Activated CD4-positive, alpha-beta T cell treated with anti-CD3 and anti-CD28 coated beads, Interleukin-2, amount 10 ng/mL, durations not matched to agents 7 days and 5 days (primary cell): ENCODE measurements around the gene DGKB. TPM values are rescaled to one million over a fixed set of nuclear protein-coding genes. Genes with fewer than 3 reads are reported as not detected.

ENCODE experiments used
- CTCF ChIA-PET: fragments of 350-600 bp; sonication (Branson Sonifier 250); formaldehyde crosslinking; loops from one replicate; lab custom pipeline; 2021; ENCODE audit warnings: antibody characterized with exemption; lab: Charles Lee
- POLR2A ChIA-PET: fragments of 350-600 bp; sonication (Branson Sonifier 250); formaldehyde crosslinking; loops from one replicate; lab custom pipeline; 2021; ENCODE audit warnings: antibody characterized with exemption; lab: Charles Lee
- DNase-seq: peaks from one replicate; pipeline ENCODE4 v3.0.0-alpha.2; 2020
- H3K27ac Mint-ChIP-seq: one replicate; pipeline ENCODE4 v1.8.0; 2021; ENCODE audit warnings: mild to moderate bottlenecking, moderate library complexity, mixed read lengths
- H3K27me3 Mint-ChIP-seq: one replicate; pipeline ENCODE4 v1.8.0; 2021; ENCODE audit warnings: mixed read lengths
- H3K36me3 Mint-ChIP-seq: one replicate; pipeline ENCODE4 v1.8.0; 2021; ENCODE audit warnings: low read depth, mixed read lengths
- H3K4me1 Mint-ChIP-seq: one replicate; pipeline ENCODE4 v1.8.0; 2021; ENCODE audit warnings: mixed read lengths
- H3K4me3 Mint-ChIP-seq: one replicate; pipeline ENCODE4 v1.8.0; 2021; ENCODE audit warnings: mild to moderate bottlenecking, moderate library complexity, mixed read lengths
- H3K9me3 Mint-ChIP-seq: one replicate; pipeline ENCODE4 v1.8.0; 2021; ENCODE audit warnings: mixed read lengths
- total RNA-seq, 2 experiments: library from RNA; stranded (reverse); gene quantifications; one replicate each; pipeline ENCODE4 v1.2.3, GENCODE V29; 2021

Gene DGKB
- total RNA-seq, 2 experiments from 2014 or later, result not detected

GRCh38 chr7:14381936-14382335 lies 520.6 kb downstream of the DGKB start:
- Mint-ChIP-seq H3K4me3 (no peak overlapping the region), H3K36me3 (no peaks in the 10 kb centered on the region), H3K9me3 (peaks cover 4% of the 10 kb centered on the region), H3K27ac (no peak overlapping the region), H3K4me1 (no peaks in the 10 kb centered on the region), H3K27me3 (no peaks in the 10 kb centered on the region)
- no peak for DNase-seq
- ChIA-PET POLR2A (no interaction called here), CTCF (no interaction called here)

GRCh38 chr7:14381306-14381705 lies 521.2 kb downstream of the DGKB start:
- POLR2A ChIA-PET, result no interaction called here
- no peaks in the 10 kb centered on the region for H3K36me3 Mint-ChIP-seq
- no peak overlapping the region for H3K27ac Mint-ChIP-seq
- H3K4me3 Mint-ChIP-seq, result no peak overlapping the region
- H3K4me1 Mint-ChIP-seq, result no peaks in the 10 kb centered on the region
- H3K9me3 Mint-ChIP-seq, result peaks cover 3% of the 10 kb centered on the region
- no peaks in the 10 kb centered on the region for H3K27me3 Mint-ChIP-seq
- no peak for DNase-seq
- CTCF ChIA-PET, result no interaction called here

DNA sequence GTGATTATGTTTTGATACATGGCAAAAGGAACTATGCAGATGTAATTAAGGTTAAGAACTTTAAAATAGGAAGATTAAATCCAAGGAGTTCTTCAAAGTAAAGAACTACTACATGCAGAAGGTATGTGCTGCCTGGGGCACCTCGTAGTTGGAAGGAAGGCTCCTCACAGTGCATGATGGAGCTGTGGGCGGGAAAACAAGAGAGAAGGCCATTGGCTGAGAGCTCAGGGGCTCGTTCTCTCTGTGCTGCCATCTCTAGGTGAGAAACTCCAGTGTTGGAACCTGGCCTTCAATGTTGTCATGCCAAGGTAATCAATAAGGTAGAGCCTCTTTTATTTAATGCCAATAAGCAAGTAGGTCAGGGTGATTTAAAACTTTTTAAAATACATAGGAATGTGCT lies 521.7 kb downstream of the DGKB start:
- POLR2A ChIA-PET, result no interaction called here
- H3K9me3 Mint-ChIP-seq, result peaks cover 3% of the 10 kb centered on the region
- H3K4me1 Mint-ChIP-seq, result no peaks in the 10 kb centered on the region
- CTCF ChIA-PET, result no interaction called here
- no peak for DNase-seq
- H3K27ac Mint-ChIP-seq, result no peak overlapping the region
- H3K4me3 Mint-ChIP-seq, result no peak overlapping the region
- H3K27me3 Mint-ChIP-seq, result no peaks in the 10 kb centered on the region
- H3K36me3 Mint-ChIP-seq, result no peaks in the 10 kb centered on the region

- Mint-ChIP-seq H3K36me3 (no peaks in the 10 kb centered on the region), H3K27me3 (no peaks in the 10 kb centered on the region), H3K4me1 (no peaks in the 10 kb centered on the region), H3K27ac (no peak overlapping the region), H3K9me3 (peaks cover 5% of the 10 kb centered on the region), H3K4me3 (no peak overlapping the region)
- CTCF ChIA-PET, result interaction anchor here (0.5 kb wide), 1 partner anchor 224 kb away, joined by 4 read pairs; no protein-coding TSS in a partner anchor
- no peak for DNase-seq
- POLR2A ChIA-PET, result no interaction called here
These were observed 524.8 kb downstream of the DGKB start for GRCh38 chr7:14377646-14378266.

- H3K4me3 Mint-ChIP-seq, result no peak overlapping the region
- H3K27me3 Mint-ChIP-seq, result no peaks in the 10 kb centered on the region
- no peaks in the 10 kb centered on the region for H3K36me3 Mint-ChIP-seq
- DNase-seq, result no peak
- H3K4me1 Mint-ChIP-seq, result no peaks in the 10 kb centered on the region
- CTCF ChIA-PET, result no interaction called here
- POLR2A ChIA-PET, result no interaction called here
- peaks cover 2% of the 10 kb centered on the region for H3K9me3 Mint-ChIP-seq
- H3K27ac Mint-ChIP-seq, result no peak overlapping the region
These were observed 525.8 kb downstream of the DGKB start for GRCh38 chr7:14376711-14377110.

DNA sequence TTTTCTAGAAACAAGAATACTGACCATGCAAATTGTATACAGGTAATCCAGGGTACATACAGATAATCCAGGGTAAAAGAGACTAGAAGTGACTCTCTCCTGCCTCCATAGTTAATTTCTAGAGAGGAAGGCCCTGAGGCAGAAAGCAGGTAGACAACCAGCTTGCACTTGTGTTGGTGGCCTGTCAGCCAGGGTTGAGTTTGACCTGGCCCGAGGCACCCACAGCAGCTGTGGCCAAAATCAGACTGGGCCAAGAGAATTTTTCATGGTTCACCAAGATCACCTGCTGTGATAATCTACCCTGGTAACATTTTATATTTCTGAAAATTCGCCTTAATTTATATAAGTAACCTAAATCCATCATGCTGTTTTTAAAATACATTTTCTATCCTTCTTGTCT lies 526.6 kb downstream of the DGKB start:
- Mint-ChIP-seq H3K27ac (no peak overlapping the region), H3K4me3 (no peak overlapping the region), H3K36me3 (no peaks in the 10 kb centered on the region), H3K9me3 (peaks cover 2% of the 10 kb centered on the region), H3K27me3 (no peaks in the 10 kb centered on the region), H3K4me1 (no peaks in the 10 kb centered on the region)
- DNase-seq, result no peak
- ChIA-PET POLR2A (no interaction called here), CTCF (no interaction called here)

DNA sequence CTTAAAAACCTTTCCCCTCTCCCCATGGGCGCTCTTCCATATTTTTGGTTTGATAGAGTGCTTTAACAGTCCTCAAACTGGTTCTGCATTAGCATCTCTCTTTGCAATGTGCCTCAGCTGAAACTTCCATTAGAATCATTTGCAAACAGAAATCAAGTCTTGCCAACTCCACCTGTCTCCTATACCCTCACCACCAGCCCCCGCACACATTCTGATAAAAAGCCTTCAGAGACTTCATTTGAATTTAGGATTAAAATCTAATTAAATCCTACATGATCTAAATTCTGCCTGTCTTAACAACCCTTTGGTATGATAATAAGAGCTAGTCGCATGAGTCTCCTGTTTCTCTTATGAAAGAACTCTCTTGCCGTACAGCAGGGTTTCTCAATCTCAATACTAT lies 528.2 kb downstream of the DGKB start:
- no peaks in the 10 kb centered on the region for H3K27me3 Mint-ChIP-seq
- ChIA-PET POLR2A (no interaction called here), CTCF (no interaction called here)
- no peaks in the 10 kb centered on the region for H3K4me1 Mint-ChIP-seq
- H3K36me3 Mint-ChIP-seq, result no peaks in the 10 kb centered on the region
- DNase-seq, result no peak
- no peak overlapping the region for H3K27ac Mint-ChIP-seq
- H3K4me3 Mint-ChIP-seq, result no peak overlapping the region
- peaks cover 2% of the 10 kb centered on the region for H3K9me3 Mint-ChIP-seq

- Mint-ChIP-seq H3K27me3 (no peaks in the 10 kb centered on the region), H3K4me3 (no peak overlapping the region), H3K27ac (no peak overlapping the region), H3K9me3 (peaks cover 11% of the 10 kb centered on the region), H3K36me3 (no peaks in the 10 kb centered on the region), H3K4me1 (no peaks in the 10 kb centered on the region)
- ChIA-PET POLR2A (no interaction called here), CTCF (no interaction called here)
- DNase-seq, result no peak
These were observed 534.3 kb downstream of the DGKB start for GRCh38 chr7:14368285-14368684.

GRCh38 chr7:14351167-14351566 lies 551.4 kb downstream of the DGKB start:
- H3K36me3 Mint-ChIP-seq, result no peaks in the 10 kb centered on the region
- CTCF ChIA-PET, result no interaction called here
- no peak overlapping the region for H3K4me3 Mint-ChIP-seq

GRCh38 chr7:14341200-14341775 lies 561.3 kb downstream of the DGKB start:
- no peaks in the 10 kb centered on the region for H3K27me3 Mint-ChIP-seq
- H3K36me3 Mint-ChIP-seq, result no peaks in the 10 kb centered on the region
- DNase-seq, result no peak
- POLR2A ChIA-PET, result no interaction called here
- H3K9me3 Mint-ChIP-seq, result no peaks in the 10 kb centered on the region
- CTCF ChIA-PET, result no interaction called here
- H3K27ac Mint-ChIP-seq, result no peak overlapping the region
- H3K4me1 Mint-ChIP-seq, result no peaks in the 10 kb centered on the region
- no peak overlapping the region for H3K4me3 Mint-ChIP-seq

More at GRCh38 chr7:14351167-14351566, 551.4 kb downstream of the DGKB start:
- POLR2A ChIA-PET, result no interaction called here
- H3K4me1 Mint-ChIP-seq, result no peaks in the 10 kb centered on the region
- H3K27me3 Mint-ChIP-seq, result no peaks in the 10 kb centered on the region
- no peak overlapping the region for H3K27ac Mint-ChIP-seq
- no peaks in the 10 kb centered on the region for H3K9me3 Mint-ChIP-seq
- no peak for DNase-seq

GRCh38 chr7:14340393-14341074 lies 562.0 kb downstream of the DGKB start:
- ChIA-PET POLR2A (no interaction called here), CTCF (no interaction called here)
- Mint-ChIP-seq H3K9me3 (no peaks in the 10 kb centered on the region), H3K27me3 (no peaks in the 10 kb centered on the region), H3K36me3 (no peaks in the 10 kb centered on the region), H3K27ac (no peak overlapping the region), H3K4me3 (no peak overlapping the region), H3K4me1 (no peaks in the 10 kb centered on the region)
- no peak for DNase-seq

DNA sequence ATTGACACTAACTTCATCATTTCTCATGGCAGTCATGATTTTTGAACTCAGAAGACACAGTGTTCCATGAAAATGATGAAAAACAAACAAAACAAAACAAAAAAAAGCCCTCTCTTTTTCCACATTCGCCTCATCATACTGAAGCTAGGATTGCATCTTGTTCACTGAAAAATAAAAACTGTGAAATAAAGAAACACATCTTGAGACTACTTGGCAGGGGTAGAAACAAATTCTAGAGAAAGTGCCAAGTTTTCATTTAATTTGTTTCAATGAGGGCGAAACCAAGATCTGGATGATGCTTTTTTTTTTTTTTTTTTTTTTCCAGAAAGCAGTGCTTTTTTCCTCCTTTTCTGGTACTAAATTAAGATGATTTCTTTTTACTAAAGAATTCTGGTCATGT lies 562.7 kb downstream of the DGKB start:
- no peaks in the 10 kb centered on the region for H3K27me3 Mint-ChIP-seq
- H3K4me1 Mint-ChIP-seq, result no peaks in the 10 kb centered on the region
- H3K27ac Mint-ChIP-seq, result no peak overlapping the region
- DNase-seq, result no peak
- no peaks in the 10 kb centered on the region for H3K9me3 Mint-ChIP-seq
- ChIA-PET CTCF (no interaction called here), POLR2A (no interaction called here)
- H3K4me3 Mint-ChIP-seq, result no peak overlapping the region
- H3K36me3 Mint-ChIP-seq, result no peaks in the 10 kb centered on the region

DNA sequence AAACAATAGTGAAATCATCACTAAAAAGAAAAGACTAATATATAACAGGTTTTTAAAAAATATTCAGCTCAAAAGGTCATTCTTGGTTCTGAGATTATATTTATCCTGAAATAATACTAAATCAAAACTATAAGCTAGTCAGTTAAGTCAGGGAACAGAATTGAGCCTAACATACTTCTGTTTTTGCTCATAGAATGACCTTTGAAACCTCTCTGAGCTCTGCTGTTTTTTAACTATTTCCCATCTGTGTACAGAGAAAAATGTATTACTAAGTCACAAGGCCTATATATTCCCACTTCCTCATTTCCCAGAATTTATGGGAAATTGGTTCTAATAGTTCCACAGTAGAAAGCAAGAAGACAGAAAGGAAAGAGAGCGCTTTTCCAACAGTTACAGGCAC lies 566.3 kb downstream of the DGKB start:
- no peak for DNase-seq
- Mint-ChIP-seq H3K9me3 (peaks cover 2% of the 10 kb centered on the region), H3K4me3 (no peak overlapping the region), H3K27ac (no peak overlapping the region), H3K27me3 (no peaks in the 10 kb centered on the region), H3K4me1 (no peaks in the 10 kb centered on the region), H3K36me3 (no peaks in the 10 kb centered on the region)
- ChIA-PET CTCF (no interaction called here), POLR2A (no interaction called here)
